HG03558 (cell line): ENCODE results near the gene CLDN18.
A peak's percentile ranks its signal among the peaks of the same experiment; 100 is the strongest.

Experiments used
- ATAC-seq: cut with Tn5 transposase; IDR thresholded peaks from one replicate; pipeline ENCODE4 v1.9.1; 2021; ENCODE audit warnings: moderate number of reproducible peaks; ENCODE audit not compliant: unreplicated experiment; ENCODE audit errors: extremely low read depth

CLDN18 gene

GRCh38 chr3:138019281-138020069, 9.5 kb downstream of the CLDN18 start:
- no peak for ATAC-seq

GRCh38 chr3:138023754-138024153, 13.8 kb downstream of the CLDN18 start:
- ATAC-seq = no peak

- no peak for ATAC-seq
These were observed 15.6 kb downstream of the CLDN18 start for GRCh38 chr3:138025553-138025952.

- no peak for ATAC-seq
These were observed 17.9 kb downstream of the CLDN18 start for GRCh38 chr3:138027821-138028220.

GRCh38 chr3:138030734-138031280, 20.8 kb downstream of the CLDN18 start:
- ATAC-seq = no peak

DNA sequence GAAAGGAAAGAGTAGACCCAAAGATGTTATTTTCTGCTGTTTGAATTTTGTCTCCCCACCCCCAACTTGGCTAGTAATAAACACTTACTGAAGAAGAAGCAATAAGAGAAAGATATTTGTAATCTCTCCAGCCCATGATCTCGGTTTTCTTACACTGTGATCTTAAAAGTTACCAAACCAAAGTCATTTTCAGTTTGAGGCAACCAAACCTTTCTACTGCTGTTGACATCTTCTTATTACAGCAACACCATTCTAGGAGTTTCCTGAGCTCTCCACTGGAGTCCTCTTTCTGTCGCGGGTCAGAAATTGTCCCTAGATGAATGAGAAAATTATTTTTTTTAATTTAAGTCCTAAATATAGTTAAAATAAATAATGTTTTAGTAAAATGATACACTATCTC, 21.6 kb downstream of the CLDN18 start:
- ATAC-seq = no peak

DNA sequence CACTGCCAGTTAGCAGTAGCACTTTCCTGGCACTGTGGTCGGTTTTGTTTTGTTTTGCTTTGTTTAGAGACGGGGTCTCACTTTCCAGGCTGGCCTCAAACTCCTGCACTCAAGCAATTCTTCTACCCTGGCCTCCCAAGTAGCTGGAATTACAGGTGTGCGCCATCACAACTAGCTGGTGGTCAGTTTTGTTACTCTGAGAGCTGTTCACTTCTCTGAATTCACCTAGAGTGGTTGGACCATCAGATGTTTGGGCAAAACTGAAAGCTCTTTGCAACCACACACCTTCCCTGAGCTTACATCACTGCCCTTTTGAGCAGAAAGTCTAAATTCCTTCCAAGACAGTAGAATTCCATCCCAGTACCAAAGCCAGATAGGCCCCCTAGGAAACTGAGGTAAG, 22.6 kb downstream of the CLDN18 start:
- no peak for ATAC-seq

GRCh38 chr3:138033202-138033691, 23.3 kb downstream of the CLDN18 start:
- no peak for ATAC-seq

DNA sequence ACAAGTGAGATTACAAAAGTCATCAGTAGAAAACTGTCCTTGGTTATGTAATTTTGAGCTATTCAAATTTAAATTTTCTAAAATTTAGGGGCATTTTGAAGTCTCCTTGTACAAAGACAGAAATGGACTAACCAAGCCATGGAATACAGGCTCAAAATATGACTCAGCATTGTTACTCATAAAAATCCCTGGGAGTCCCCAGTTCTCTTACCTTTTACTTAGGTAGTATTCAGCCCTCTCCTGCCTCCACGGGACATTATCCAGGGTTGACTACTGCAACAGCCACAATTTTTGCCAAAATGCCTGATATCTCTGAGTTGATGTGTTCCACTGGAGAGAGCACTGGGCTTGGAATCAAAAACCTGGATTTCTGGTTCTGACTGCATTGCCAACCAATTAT, 25.0 kb downstream of the CLDN18 start:
- no peak for ATAC-seq

DNA sequence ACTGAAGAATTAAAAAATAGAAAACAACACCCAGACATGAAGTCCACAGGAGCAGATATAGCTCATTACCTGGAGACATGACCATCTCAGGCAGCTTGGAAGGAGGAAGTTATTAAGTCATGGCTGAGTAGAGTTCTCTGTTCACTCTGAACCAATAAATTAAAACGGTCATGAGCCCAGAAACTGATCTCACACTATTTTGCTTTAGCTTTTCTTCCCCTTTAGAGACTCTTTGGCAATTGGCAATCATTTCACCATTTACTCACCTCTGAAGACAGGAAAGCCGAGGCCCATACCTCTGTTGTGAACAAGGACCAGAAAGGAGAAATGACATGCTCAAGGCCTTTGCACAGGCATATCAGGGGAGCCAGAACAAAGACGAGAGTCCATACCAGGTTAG, 26.6 kb downstream of the CLDN18 start:
- ATAC-seq = no peak

DNA sequence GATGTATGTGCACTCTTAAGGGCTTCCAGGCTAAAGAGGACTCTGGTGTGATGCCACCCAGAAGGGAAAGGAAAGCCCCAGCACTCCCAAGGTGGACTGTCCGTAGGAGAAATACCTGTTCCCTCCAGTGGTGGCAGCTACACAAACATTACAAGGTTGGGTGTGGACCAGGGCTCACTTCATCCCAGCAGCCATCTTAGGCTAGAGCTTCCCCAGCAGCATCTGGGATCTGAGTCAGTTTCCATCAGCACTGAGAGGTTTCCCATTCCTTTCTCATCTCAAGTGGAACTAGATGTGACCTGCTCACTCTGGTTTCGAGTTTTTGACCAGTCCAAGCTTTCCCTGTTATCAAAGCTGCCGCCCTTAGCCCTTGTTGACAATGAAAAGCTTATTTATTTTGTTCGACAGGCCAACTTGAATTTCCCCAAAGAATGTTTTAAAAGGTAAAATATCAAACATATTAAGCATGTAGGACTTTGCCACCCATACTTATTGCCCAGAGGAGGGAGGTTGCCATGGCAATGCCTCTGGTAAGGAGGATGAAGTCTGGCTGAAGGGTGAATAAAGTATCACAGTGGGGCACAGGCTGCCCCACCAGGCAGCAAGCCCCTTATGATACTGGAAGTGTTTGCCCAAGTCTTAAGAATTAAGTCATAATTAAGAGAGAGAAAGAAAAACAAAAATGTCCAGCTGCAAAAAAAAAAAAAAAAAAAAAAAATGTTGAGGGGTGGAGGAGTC, 28.9 kb downstream of the CLDN18 start:
- no peak for ATAC-seq

DNA sequence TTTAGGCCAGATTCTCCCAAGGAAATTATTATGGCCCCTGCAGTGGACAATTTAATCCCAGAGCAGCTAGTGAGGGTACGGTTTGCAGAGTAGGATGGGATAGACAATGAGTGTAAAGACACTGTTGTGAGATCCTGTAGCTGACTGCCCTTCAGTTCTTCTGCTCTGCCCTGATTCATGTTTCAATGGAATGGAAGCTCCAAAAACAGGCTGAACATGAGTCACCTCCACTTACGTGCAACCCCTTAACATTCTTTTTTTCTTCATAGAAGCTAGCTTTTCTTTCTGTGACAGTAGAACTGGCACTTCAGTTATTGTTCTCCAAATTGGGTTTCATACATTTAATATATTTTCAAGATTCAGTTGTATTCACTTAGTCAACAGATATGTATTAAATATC, 32.1 kb downstream of the CLDN18 start:
- ATAC-seq = no peak

DNA sequence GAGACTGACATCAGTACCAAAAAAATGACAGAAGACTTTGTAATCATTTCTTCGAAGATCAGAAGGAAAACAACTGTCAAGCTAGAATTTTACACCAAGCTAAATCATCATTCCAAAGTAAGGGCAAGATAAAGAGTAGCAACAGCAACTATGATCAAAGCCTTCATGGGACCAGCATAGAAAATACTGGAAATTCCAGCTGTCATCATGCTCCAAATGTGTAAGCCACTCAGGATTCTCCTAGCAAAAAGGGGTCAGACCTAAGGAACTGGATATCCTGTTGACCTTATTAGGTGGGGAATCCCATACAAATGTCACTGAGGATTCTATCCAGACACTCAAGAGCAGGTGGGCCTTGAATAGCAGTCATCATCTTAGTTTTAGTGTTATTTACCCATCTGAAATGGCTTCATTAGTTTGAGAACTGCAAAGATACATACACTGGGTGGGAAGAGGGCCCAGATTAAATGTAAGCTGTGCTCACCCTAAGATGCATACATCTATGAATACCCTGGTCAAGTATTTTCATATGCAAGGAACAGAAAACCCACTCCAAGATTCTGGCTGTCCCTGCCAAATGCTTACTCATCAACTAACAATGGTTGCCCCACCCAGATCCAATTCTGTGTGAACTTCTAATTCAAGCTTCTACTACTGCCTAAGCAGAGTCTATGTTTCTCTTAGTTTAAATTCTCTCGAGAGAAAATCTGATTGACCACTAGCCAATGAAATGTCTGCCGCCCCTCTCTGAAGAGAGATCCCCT, 33.5 kb downstream of the CLDN18 start:
- ATAC-seq = no peak

GRCh38 chr3:138046085-138046484, 36.1 kb downstream of the CLDN18 start:
- ATAC-seq = no peak

DNA sequence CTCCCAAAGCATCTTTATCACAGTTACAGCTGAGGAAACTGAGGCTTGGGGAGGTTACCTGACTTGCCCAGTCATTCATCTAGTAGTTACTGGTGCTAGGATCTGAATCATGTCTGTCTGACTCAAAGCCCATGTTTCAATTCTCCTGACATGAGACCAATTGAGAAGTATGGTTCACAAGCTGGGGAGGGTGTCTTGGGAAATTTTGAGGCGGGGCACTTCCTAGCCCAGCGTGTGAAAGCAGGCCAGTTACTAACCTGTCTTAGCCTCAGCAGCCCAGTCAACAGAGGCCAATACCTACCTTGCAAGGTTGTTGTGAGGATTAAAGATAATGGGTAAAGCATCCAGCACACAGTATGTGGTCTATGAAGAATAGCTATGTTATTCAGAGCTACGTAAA, 37.0 kb downstream of the CLDN18 start:
- ATAC-seq = peak; percentile 60

DNA sequence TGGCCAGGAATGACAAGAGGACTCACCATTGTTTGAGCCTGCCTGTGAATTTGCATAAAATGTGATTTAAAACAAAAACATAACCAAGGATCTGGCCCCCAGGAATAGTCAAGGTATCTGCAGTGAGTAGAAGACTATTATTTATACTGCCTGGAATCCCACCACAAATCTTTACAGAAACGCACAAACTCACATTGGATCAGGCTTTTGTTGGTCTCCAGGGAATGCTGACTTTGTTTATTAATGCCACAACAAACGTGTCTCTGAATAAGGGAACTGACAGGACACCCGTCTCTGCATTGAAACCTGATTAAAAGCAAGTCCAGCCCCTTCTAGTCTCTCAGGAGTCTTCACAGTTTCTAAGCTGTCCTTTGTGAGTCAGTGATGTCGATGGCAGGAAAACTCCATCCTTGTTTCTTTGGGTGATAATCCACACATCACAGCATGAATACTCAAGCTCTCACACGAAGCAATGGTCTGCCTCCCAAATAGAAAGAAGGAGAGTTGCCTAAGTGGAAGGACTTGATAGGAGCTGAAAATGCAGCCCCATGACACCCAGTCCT, 37.7 kb downstream of the CLDN18 start:
- no peak for ATAC-seq

DNA sequence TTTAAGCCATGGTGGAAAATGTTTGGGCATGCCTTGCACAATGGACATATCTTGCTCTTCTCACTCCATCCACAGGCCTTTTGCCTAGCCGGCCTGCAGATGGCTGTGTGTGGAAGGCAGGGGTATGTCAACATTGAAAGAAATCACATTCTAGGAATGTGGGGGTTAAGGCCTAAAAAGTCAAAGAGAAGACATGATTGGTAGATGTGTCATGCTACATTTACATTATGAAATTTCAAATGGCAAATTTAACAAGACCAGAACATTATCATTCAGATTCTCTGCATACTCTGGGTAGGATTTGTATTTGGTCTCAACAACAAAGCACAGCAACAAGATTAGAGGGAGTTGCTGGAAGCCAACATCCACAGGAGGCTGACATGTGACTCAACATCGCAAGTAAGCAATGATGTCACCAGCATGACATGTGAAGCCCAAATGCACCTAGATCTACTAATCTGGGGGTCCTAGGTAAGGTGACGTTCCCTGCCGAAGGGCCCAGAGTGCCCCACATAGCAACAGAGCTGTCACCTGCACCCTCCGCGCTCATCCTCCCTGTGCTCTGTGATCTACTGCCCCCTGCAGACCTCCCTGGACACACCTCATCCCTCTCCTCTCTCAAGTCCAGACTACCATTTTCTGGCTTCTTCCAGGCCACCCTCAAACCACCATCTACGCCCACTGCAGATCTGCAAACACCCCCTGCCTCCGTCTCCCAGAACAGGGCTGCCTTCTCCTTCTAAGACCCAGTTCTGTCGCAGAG, 39.4 kb downstream of the CLDN18 start:
- ATAC-seq = no peak

DNA sequence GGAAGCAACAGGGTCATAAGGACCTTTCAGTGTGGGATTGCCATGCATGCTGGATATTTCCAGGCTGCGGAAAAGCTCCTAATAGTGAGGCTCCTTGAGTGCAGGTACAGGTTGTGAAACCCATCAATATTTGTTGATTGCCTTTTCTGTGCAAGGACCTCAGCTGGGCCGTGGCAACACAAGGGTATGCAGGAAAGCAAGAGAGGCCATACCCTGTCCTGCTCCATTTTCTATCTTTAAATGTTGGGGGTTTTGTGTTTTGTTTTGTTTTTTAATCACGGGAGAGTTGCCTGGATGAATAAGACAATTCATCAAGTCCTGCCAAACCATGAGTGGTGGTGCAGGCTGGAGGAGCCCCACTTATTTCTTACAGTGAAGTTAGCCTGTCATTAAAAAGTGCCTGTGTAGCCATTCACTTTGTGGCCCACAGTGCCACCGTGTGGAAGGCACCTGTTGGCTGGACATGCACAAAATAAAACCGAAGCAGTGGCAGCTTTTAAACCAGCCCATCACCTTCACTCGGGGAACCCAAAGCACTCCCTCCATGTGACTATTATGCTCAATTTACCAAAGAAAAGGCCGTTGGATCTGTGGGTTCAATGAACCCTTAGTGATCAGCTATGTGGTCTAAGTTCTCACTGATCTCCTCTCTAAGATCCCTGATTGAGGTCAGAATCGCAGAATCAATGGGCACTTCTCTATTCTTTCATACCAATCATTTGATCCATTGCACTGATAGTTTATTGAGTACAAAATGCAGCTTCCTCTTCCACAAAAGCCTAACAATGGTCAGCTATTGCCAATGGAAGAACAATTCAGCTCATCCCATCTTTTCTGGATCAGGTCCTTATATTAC, 42.2 kb downstream of the CLDN18 start:
- ATAC-seq = peak; percentile 68

- ATAC-seq = no peak
These were observed 44.1 kb downstream of the CLDN18 start for GRCh38 chr3:138054057-138054456.
